ENCODE measurements around the gene FAM53A. TPM values are rescaled to one million over a fixed set of nuclear protein-coding genes. Genes with fewer than 3 reads are reported as not detected.
"Not testable (repeated sequence)": the region's sequence is repeated elsewhere in the genome, so short reads cannot be mapped to it uniquely, and the experiment has no call there.

The FAM53A gene
- total RNA-seq, 2 experiments from 2014 or later, result 0.54 to 0.97 TPM

GRCh38 chr4:1641671-1642070 is 42.4 kb downstream of the FAM53A start:
- no peak for ATAC-seq (ENCODE audit: low read depth)
- Mint-ChIP-seq H3K27me3 (no peaks in the 10 kb centered on the region), H3K9me3 (no peaks in the 10 kb centered on the region), H3K4me3 (no peak overlapping the region), H3K27ac (no peak overlapping the region), H3K4me1 (no peaks in the 10 kb centered on the region), H3K36me3 (no peaks in the 10 kb centered on the region)
- DNase-seq, result no peak
- POLR2A ChIA-PET, result no interaction called here

GRCh38 chr4:1640716-1641503 is 43.2 kb downstream of the FAM53A start:
- H3K4me3 Mint-ChIP-seq; H3K9me3 Mint-ChIP-seq; H3K27ac Mint-ChIP-seq; DNase-seq; H3K36me3 Mint-ChIP-seq; H3K4me1 Mint-ChIP-seq; H3K27me3 Mint-ChIP-seq; POLR2A ChIA-PET; ATAC-seq (ENCODE audit: low read depth): not testable (repeated sequence)

- H3K27me3 Mint-ChIP-seq, result peaks cover 2% of the 10 kb centered on the region
- H3K4me3 Mint-ChIP-seq, result no peak overlapping the region
- H3K36me3 Mint-ChIP-seq, result no peaks in the 10 kb centered on the region
- POLR2A ChIA-PET, result no interaction called here
- no peak for DNase-seq
- no peaks in the 10 kb centered on the region for H3K9me3 Mint-ChIP-seq
- no peak overlapping the region for H3K27ac Mint-ChIP-seq
- H3K4me1 Mint-ChIP-seq, result no peaks in the 10 kb centered on the region
- ATAC-seq (ENCODE audit: low read depth), result no peak
Observed at GRCh38 chr4:1640190-1640589, 43.9 kb downstream of the FAM53A start.

- Mint-ChIP-seq H3K4me1 (no peaks in the 10 kb centered on the region), H3K36me3 (no peaks in the 10 kb centered on the region), H3K27ac (no peak overlapping the region), H3K27me3 (peaks cover 2% of the 10 kb centered on the region), H3K9me3 (no peaks in the 10 kb centered on the region), H3K4me3 (no peak overlapping the region)
- DNase-seq, result no peak
- no peak for ATAC-seq (ENCODE audit: low read depth)
- POLR2A ChIA-PET, result no interaction called here
Observed at GRCh38 chr4:1639299-1639868, 44.7 kb downstream of the FAM53A start.

GRCh38 chr4:1638873-1639272 is 45.2 kb downstream of the FAM53A start:
- Mint-ChIP-seq H3K36me3 (no peaks in the 10 kb centered on the region), H3K27ac (no peak overlapping the region), H3K4me1 (no peaks in the 10 kb centered on the region), H3K27me3 (peaks cover 2% of the 10 kb centered on the region), H3K4me3 (no peak overlapping the region), H3K9me3 (no peaks in the 10 kb centered on the region)
- DNase-seq, result no peak
- no peak for ATAC-seq (ENCODE audit: low read depth)
- POLR2A ChIA-PET, result no interaction called here

- ATAC-seq (ENCODE audit: low read depth) (no peak), DNase-seq (no peak)
- Mint-ChIP-seq H3K4me3 (no peak overlapping the region), H3K27me3 (peaks cover 2% of the 10 kb centered on the region), H3K36me3 (no peaks in the 10 kb centered on the region), H3K4me1 (no peaks in the 10 kb centered on the region), H3K27ac (no peak overlapping the region), H3K9me3 (no peaks in the 10 kb centered on the region)
- POLR2A ChIA-PET, result no interaction called here
Observed at GRCh38 chr4:1638272-1638598, 45.9 kb downstream of the FAM53A start.

- no peak for ATAC-seq (ENCODE audit: low read depth)
- no peak overlapping the region for H3K27ac Mint-ChIP-seq
- no peak overlapping the region for H3K4me3 Mint-ChIP-seq
- no peaks in the 10 kb centered on the region for H3K36me3 Mint-ChIP-seq
- H3K9me3 Mint-ChIP-seq, result no peaks in the 10 kb centered on the region
- DNase-seq, result no peak
- POLR2A ChIA-PET, result no interaction called here
- H3K27me3 Mint-ChIP-seq, result peaks cover 2% of the 10 kb centered on the region
- H3K4me1 Mint-ChIP-seq, result no peaks in the 10 kb centered on the region
Observed at GRCh38 chr4:1637580-1638271, 46.4 kb downstream of the FAM53A start.

GRCh38 chr4:1636490-1637211 is 47.5 kb downstream of the FAM53A start:
- Mint-ChIP-seq H3K27ac (no peak overlapping the region), H3K36me3 (no peaks in the 10 kb centered on the region), H3K4me3 (no peak overlapping the region), H3K4me1 (no peaks in the 10 kb centered on the region), H3K27me3 (peaks cover 2% of the 10 kb centered on the region), H3K9me3 (no peaks in the 10 kb centered on the region)
- ATAC-seq (ENCODE audit: low read depth) (no peak), DNase-seq (no peak)
- POLR2A ChIA-PET, result no interaction called here

GRCh38 chr4:1635464-1635863 is 48.6 kb downstream of the FAM53A start:
- no peak for ATAC-seq (ENCODE audit: low read depth)
- H3K27ac Mint-ChIP-seq, result no peak overlapping the region
- H3K27me3 Mint-ChIP-seq, result peaks cover 2% of the 10 kb centered on the region
- H3K4me1 Mint-ChIP-seq, result no peaks in the 10 kb centered on the region
- no peaks in the 10 kb centered on the region for H3K36me3 Mint-ChIP-seq
- H3K9me3 Mint-ChIP-seq, result no peaks in the 10 kb centered on the region
- no peak overlapping the region for H3K4me3 Mint-ChIP-seq
- POLR2A ChIA-PET, result interaction anchor here (0.7 kb wide), 1 partner anchor 368 kb away, joined by 5 read pairs; no protein-coding TSS in a partner anchor
- DNase-seq, result no peak

GRCh38 chr4:1633993-1634392 is 50.1 kb downstream of the FAM53A start:
- H3K27me3 Mint-ChIP-seq, result peaks cover 2% of the 10 kb centered on the region
- no peaks in the 10 kb centered on the region for H3K36me3 Mint-ChIP-seq
- H3K4me1 Mint-ChIP-seq, result no peaks in the 10 kb centered on the region
- no peak overlapping the region for H3K4me3 Mint-ChIP-seq
- H3K27ac Mint-ChIP-seq, result no peak overlapping the region
- no peak for ATAC-seq (ENCODE audit: low read depth)
- POLR2A ChIA-PET, result no interaction called here
- H3K9me3 Mint-ChIP-seq, result no peaks in the 10 kb centered on the region
- DNase-seq, result no peak

- H3K27me3 Mint-ChIP-seq, result peaks cover 2% of the 10 kb centered on the region
- H3K4me1 Mint-ChIP-seq, result no peaks in the 10 kb centered on the region
- H3K27ac Mint-ChIP-seq, result no peak overlapping the region
- ATAC-seq (ENCODE audit: low read depth), result no peak
- no peak for DNase-seq
- no peaks in the 10 kb centered on the region for H3K36me3 Mint-ChIP-seq
- no peaks in the 10 kb centered on the region for H3K9me3 Mint-ChIP-seq
- POLR2A ChIA-PET, result no interaction called here
- no peak overlapping the region for H3K4me3 Mint-ChIP-seq
Observed at GRCh38 chr4:1632109-1633104, 51.7 kb downstream of the FAM53A start.

- no peak overlapping the region for H3K4me3 Mint-ChIP-seq
- H3K9me3 Mint-ChIP-seq, result no peaks in the 10 kb centered on the region
- no peak for ATAC-seq (ENCODE audit: low read depth)
Observed at GRCh38 chr4:1631136-1631535, 53.0 kb downstream of the FAM53A start.

GRCh38 chr4:1630266-1630665 is 53.8 kb downstream of the FAM53A start:
- DNase-seq (no peak), ATAC-seq (ENCODE audit: low read depth) (no peak)
- Mint-ChIP-seq H3K27ac (no peak overlapping the region), H3K27me3 (no peaks in the 10 kb centered on the region), H3K4me1 (no peaks in the 10 kb centered on the region), H3K36me3 (no peaks in the 10 kb centered on the region), H3K4me3 (no peak overlapping the region), H3K9me3 (no peaks in the 10 kb centered on the region)
- POLR2A ChIA-PET, result no interaction called here

More at GRCh38 chr4:1631136-1631535, 53.0 kb downstream of the FAM53A start:
- Mint-ChIP-seq H3K27ac (no peak overlapping the region), H3K27me3 (peaks cover 2% of the 10 kb centered on the region), H3K4me1 (no peaks in the 10 kb centered on the region), H3K36me3 (no peaks in the 10 kb centered on the region)
- POLR2A ChIA-PET, result no interaction called here
- DNase-seq, result no peak

Data from activated naive CD8-positive, alpha-beta T cell treated with anti-CD3 and anti-CD28 coated beads, Interleukin-2, amount 10 ng/mL, durations not matched to agents 7 days and 5 days (primary cell).